ENCODE data around the gene SENP3. TPM values are rescaled to one million over a fixed set of nuclear protein-coding genes. Genes with fewer than 3 reads are reported as not detected.
A peak's percentile ranks its signal among the peaks of the same experiment; 100 is the strongest.

SENP3 gene
- total RNA-seq, 2 experiments from 2014 or later, result 77.6 to 100 TPM

GRCh38 chr17:7559320-7560171 is 2.2 kb upstream of the SENP3 start:
- H3K9me3 ChIP-seq (ENCODE audit: low read length), result no peaks in the 10 kb centered on the region
- intact Hi-C loops (cut with micrococcal nuclease; ENCODE audit: unreplicated experiment), result loop anchor here (2.0 kb wide), 1 partner anchor 75 kb away; the partner anchor contains the start of gene POLR2A
- H3K4me3 ChIP-seq (ENCODE audit: low read depth, low read length, poor library complexity, severe bottlenecking), result no peak overlapping the region
- no peaks in the 10 kb centered on the region for H3K9me2 ChIP-seq (ENCODE audit: insufficient read depth, low read length)
- peaks cover 14% of the 10 kb centered on the region; the same call in 1 of the 2 replicates for H3K36me3 ChIP-seq (ENCODE audit: insufficient read depth, low read length)
- H2AFZ ChIP-seq (ENCODE audit: low read length), result no peak overlapping the region
- H3K4me2 ChIP-seq (ENCODE audit: low read length), result peak overlapping the region; percentile 74
- no peak for TF ChIP-seq EZH2phosphoT487 (IDR thresholded peaks at IDR 0.05; ENCODE audit: borderline replicate concordance, low read depth, low read length)
- TF ChIP-seq, protein P1, sequence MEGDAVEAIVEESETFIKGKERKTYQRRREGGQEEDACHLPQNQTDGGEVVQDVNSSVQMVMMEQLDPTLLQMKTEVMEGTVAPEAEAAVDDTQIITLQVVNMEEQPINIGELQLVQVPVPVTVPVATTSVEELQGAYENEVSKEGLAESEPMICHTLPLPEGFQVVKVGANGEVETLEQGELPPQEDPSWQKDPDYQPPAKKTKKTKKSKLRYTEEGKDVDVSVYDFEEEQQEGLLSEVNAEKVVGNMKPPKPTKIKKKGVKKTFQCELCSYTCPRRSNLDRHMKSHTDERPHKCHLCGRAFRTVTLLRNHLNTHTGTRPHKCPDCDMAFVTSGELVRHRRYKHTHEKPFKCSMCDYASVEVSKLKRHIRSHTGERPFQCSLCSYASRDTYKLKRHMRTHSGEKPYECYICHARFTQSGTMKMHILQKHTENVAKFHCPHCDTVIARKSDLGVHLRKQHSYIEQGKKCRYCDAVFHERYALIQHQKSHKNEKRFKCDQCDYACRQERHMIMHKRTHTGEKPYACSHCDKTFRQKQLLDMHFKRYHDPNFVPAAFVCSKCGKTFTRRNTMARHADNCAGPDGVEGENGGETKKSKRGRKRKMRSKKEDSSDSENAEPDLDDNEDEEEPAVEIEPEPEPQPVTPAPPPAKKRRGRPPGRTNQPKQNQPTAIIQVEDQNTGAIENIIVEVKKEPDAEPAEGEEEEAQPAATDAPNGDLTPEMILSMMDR (conservative IDR thresholded peaks at IDR 0.05; ENCODE audit: low read length), result no peak
- CTCF ChIA-PET (ENCODE audit: unreplicated experiment), result interaction anchor here (0.5 to 2.3 kb wide), 5 partner anchors 45 to 222 kb away, joined by 3 to 18 read pairs (median 3); no protein-coding TSS in a partner anchor
- POLR2A ChIA-PET, result interaction anchor here (1.0 to 1.5 kb wide), 4 partner anchors 12 to 125 kb away, joined by 3 to 9 read pairs (median 3); partner anchors contain the start of genes TMEM102 and TNFSF12
- peaks cover 47% of the 10 kb centered on the region for H3K4me1 ChIP-seq (ENCODE audit: insufficient read depth, low read length, poor library complexity, severe bottlenecking)
- no peaks in the 10 kb centered on the region for H4K20me1 ChIP-seq (ENCODE audit: insufficient read depth, low read length)
- no peak for DNase-seq (ENCODE audit: low spot score)
- H3K27ac ChIP-seq (ENCODE audit: low read depth, low read length, poor library complexity, severe bottlenecking), result no peak overlapping the region
- peaks cover 25% of the 10 kb centered on the region; the same call in 1 of the 2 replicates for H3K79me2 ChIP-seq (ENCODE audit: insufficient read depth, low read depth, low read length)
- BruUV-seq (replicated peaks), result no TSS peak

- peak overlapping the region; percentile 94 for H3K4me3 ChIP-seq (ENCODE audit: low read depth, low read length, poor library complexity, severe bottlenecking)
- peaks cover 22% of the 10 kb centered on the region for H3K36me3 ChIP-seq (ENCODE audit: insufficient read depth, low read length)
- TF ChIP-seq, protein P1 (conservative IDR thresholded peaks at IDR 0.05; ENCODE audit: low read length), result no peak; the same call in 1 of the 2 replicates
- no peak for TF ChIP-seq EZH2phosphoT487 (IDR thresholded peaks at IDR 0.05; ENCODE audit: borderline replicate concordance, low read depth, low read length)
- no peaks in the 10 kb centered on the region for H4K20me1 ChIP-seq (ENCODE audit: insufficient read depth, low read length)
- H2AFZ ChIP-seq (ENCODE audit: low read length), result no peak overlapping the region; the same call in 1 of the 2 replicates
- peak; percentile 81 for DNase-seq (ENCODE audit: low spot score)
- peak overlapping the region; percentile 80 for H3K27ac ChIP-seq (ENCODE audit: low read depth, low read length, poor library complexity, severe bottlenecking)
- ChIA-PET POLR2A (interaction anchor here (0.6 to 1.5 kb wide), 11 partner anchors 13 to 686 kb away, joined by 3 to 9 read pairs (median 3); partner anchors contain the start of genes TMEM102 and TNFSF12), CTCF (ENCODE audit: unreplicated experiment) (interaction anchor here (0.6 to 2.3 kb wide), 8 partner anchors 46 to 223 kb away, joined by 3 to 18 read pairs (median 3); partner anchors contain the start of genes TMEM95 and WRAP53)
- H3K4me2 ChIP-seq (ENCODE audit: low read length), result peak overlapping the region; percentile 74
- no peaks in the 10 kb centered on the region for H3K9me2 ChIP-seq (ENCODE audit: insufficient read depth, low read length)
- peaks cover 47% of the 10 kb centered on the region for H3K4me1 ChIP-seq (ENCODE audit: insufficient read depth, low read length, poor library complexity, severe bottlenecking)
- no peaks in the 10 kb centered on the region for H3K9me3 ChIP-seq (ENCODE audit: low read length)
- intact Hi-C loops (cut with micrococcal nuclease; ENCODE audit: unreplicated experiment), result loop anchor here (1.0 to 2.0 kb wide), 5 partner anchors 12 to 204 kb away; partner anchors contain the start of gene POLR2A
- BruUV-seq (replicated peaks), result no TSS peak
- peaks cover 31% of the 10 kb centered on the region; the same call in 1 of the 2 replicates for H3K79me2 ChIP-seq (ENCODE audit: insufficient read depth, low read depth, low read length)
Measured at GRCh38 chr17:7560172-7561027, 1.3 kb upstream of the SENP3 start.
